NCI-H2196 (cell line): ENCODE data around the gene RAB8A.
"Not testable (repeated sequence)": the region's sequence is repeated elsewhere in the genome, so short reads cannot be mapped to it uniquely, and the experiment has no call there.

Experiments
- DNase-seq: peaks from one replicate; lab custom pipeline; 2025; ENCODE audit not compliant: unreplicated experiment; lab: John Stamatoyannopoulos, UW

Gene RAB8A

GRCh38 chr19:16111909-16112752, 442 bp downstream of the RAB8A start:
- no peak for DNase-seq

DNA sequence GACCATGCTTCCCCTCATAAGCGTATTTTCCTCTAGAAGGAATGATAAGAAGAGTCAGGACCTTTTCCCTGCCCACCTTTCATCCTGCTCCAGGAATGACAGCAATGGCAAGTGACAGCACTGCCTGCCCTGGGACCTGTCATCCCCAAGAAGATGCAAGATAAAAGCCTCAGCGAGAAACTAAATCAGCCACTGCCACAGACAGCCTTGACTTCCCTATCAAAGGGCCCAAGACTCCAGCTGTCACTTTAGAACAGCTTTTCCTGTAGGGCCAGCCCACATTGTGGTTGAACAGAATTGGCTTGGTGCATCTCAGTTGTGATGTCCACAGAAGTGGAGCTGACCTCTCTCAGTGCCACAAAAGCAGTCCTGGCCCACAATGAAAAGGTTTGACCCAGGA, 1.1 kb downstream of the RAB8A start:
- no peak for DNase-seq

- DNase-seq = no peak
Observed at GRCh38 chr19:16113727-16114126, 2.0 kb downstream of the RAB8A start.

DNA sequence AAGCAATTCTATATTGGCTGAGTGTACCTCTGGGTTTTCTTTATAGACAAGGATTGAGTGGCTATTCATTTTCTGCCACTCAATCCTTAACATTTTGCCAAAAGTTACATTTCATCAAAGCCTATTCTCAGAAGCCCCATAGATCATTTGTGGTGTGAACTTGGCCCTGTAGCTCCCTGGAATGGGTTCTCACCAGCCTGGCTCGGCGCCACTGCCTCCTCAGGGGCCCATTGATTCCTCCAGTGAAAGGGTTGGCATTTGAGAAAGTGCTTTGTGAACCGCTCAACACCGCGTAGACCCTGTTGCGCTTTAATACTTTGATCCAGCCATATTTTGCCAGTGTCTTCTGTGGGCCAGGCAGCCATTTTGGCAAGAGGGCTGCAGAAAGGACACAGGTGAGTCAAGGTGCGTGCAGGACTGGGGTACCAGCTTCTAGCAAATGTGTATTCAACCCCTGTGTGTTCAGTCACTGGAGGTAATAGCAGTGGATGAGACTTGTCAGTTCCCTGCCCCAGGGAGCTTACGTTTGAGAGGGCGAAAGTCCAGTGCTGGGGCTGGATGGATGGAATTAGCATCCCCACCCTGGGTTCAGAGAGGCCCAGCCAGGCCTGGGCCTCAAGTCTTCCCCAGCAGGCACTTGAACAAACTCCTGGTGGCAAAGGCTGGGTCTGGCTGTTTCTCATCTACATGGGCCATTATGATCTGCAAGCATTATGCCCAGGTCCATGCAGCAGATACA, 3.8 kb downstream of the RAB8A start:
- no peak for DNase-seq

GRCh38 chr19:16116067-16116466, 4.4 kb downstream of the RAB8A start:
- DNase-seq = no peak

GRCh38 chr19:16117594-16118033, 5.9 kb downstream of the RAB8A start:
- DNase-seq = no peak

GRCh38 chr19:16118489-16119033, 6.9 kb downstream of the RAB8A start:
- no peak for DNase-seq

- not testable (repeated sequence) for DNase-seq
Observed at GRCh38 chr19:16119075-16119857, 7.6 kb downstream of the RAB8A start.

GRCh38 chr19:16121141-16121540, 9.5 kb downstream of the RAB8A start:
- no peak for DNase-seq

DNA sequence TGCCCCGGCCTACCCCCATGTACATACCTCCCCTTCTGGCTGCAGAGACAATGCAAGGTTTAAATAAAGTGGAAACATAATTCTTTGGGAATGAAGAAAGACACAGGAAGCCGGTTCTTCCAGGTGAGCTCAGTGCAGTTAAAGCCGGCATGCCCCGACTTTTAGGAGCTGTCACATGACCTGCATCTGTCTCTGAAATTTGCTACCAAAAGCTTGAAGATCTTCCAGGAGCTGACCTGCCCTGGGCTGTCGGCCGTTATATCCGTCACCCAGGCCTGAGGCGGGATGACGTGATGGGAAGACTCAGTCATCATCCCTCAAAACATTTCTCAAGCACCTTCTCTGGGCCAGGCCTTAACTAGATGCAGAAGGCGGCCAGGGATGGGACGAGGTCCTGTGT, 10.3 kb downstream of the RAB8A start:
- no peak for DNase-seq

GRCh38 chr19:16124953-16125352, 13.3 kb downstream of the RAB8A start:
- DNase-seq = no peak

DNA sequence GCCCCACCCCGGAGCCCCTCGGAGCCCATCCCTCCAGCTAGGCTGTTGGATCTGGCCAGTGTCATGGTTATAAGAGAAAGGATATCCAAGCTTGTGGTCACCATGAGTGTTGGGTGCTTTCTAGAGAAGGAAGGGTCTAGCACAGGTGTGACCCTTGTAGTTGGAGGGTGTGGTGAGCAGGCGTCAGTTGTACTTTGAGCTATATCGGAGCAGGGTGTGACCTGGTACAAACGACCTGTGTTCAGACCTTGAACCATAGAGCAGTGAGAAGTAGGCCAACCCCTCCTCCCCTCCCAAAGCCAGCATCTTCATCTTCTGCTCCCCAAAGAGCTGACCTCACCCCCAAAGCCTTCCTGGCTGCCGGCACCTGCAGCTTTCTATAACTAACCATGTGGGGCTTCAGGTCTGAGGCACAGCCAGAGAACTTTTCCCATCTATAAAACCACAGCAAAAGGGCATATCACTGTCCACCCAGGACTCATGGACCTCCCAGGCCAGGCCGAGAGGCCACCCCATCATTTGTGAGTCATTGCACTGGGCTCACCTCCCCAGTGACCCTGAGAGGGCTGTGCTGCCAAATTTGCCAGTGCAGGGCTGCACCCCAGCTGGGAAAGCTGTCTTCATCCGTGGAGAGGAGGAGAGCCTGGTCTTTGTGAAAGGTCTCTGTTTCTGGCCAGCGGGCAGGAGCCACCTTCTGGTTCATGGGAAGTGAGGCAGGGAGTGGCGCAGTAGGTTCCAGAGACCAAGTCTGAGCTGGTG, 14.2 kb downstream of the RAB8A start:
- no peak for DNase-seq

- DNase-seq = no peak
Observed at GRCh38 chr19:16127080-16127479, 15.4 kb downstream of the RAB8A start.

DNA sequence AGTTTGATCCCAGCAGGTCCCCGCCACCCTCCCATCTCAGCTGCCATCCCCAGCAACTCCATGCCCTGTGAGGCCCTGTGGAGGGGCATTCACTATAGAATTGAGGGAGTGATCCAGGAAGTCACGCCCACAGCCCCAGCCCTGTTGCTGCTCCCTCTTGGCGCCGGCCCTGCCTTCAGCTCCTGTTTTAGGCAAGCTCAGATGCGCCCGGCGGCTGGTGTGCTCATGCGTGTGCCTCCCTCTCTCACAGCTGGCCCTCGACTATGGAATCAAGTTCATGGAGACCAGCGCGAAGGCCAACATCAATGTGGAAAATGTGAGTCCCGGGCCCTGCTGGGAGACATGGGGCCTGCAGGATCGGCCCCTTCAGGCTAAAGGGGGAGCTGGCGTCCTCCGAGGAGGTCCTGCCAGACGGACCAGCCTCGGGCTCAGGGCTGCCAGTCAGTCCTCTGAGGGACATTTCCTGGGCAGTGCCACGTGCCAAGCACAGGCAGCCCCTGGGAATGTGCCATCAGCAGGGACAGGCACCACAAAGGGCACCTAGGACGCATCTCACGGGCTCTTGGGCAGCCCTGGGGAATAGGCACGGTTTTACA, 16.2 kb downstream of the RAB8A start:
- DNase-seq = no peak

DNA sequence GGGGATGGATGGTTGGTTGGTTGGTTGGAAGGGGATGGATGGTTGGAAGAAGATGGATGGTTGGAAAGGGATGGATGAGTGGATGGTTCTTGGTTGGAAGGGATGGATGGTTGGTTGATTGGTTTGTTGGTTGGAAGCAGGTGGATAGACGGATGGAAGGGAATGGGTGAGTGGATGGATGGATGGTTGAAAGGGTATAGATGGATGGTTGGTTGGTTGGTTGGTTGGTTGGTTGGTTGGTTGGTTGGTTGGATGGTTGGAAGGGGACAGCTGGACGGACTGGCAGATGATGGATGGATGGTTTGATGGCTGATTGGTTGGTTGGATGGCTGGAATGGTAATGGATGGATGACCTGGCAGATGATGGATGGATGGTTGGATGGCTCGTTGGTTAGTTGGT, 20.0 kb downstream of the RAB8A start:
- no peak for DNase-seq

- DNase-seq = no peak
Observed at GRCh38 chr19:16133818-16134217, 22.1 kb downstream of the RAB8A start.

DNA sequence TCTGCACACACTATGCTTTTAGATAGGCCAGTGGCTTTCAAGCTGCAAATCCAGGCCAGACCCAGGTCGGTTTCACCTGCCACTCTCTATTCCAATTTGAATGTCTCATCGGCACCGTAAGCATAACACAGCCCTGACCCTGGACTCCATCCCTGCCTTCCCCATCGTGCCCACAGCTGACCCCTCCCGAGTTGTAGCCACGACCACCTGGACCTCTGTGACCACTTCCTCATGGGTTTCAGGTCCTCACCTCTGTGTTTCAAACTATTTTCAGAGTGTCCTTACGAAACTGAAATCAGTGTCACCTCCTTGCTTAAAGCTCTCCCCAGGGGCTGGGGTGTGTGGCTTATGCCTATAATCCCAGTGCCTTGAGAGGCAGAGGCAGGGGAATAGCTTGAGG, 22.8 kb downstream of the RAB8A start:
- no peak for DNase-seq

- DNase-seq = no peak
Observed at GRCh38 chr19:16135430-16136127, 23.9 kb downstream of the RAB8A start.

- DNase-seq = peak; percentile 18
Observed at GRCh38 chr19:16136185-16136999, 24.7 kb downstream of the RAB8A start.
